Lower lobe of right lung (tissue), 2 donors: ENCODE measurements around the gene UPK3B. TPM values are rescaled to one million over a fixed set of nuclear protein-coding genes. Genes with fewer than 3 reads are reported as not detected.
"Not testable (repeated sequence)": the region's sequence is repeated elsewhere in the genome, so short reads cannot be mapped to it uniquely, and the experiment has no call there.

Experiments
- ATAC-seq, 2 donors: fragments of 200-7000 bp; cut with Tn5 transposase; one replicate each; pipeline ENCODE4 v1.9.1; 2020 to 2022; ENCODE audit warnings: mild to moderate bottlenecking in 2 of 2, moderate library complexity in 2 of 2
- DNase-seq: peaks from one replicate; pipeline ENCODE4 v3.0.0-alpha.2; 2020
- H3K27ac ChIP-seq: fragments of 200-600 bp; one replicate; pipeline ENCODE4 v1.8.0; 2022
- H3K27me3 ChIP-seq: fragments of 200-600 bp; one replicate; pipeline ENCODE4 v1.8.0; 2022; ENCODE audit warnings: low read depth
- H3K36me3 ChIP-seq: fragments of 200-600 bp; one replicate; pipeline ENCODE4 v1.8.0; 2022; ENCODE audit warnings: mild to moderate bottlenecking
- H3K4me1 ChIP-seq: fragments of 200-600 bp; one replicate; pipeline ENCODE4 v1.8.0; 2022
- H3K4me3 ChIP-seq: fragments of 200-600 bp; one replicate; pipeline ENCODE4 v1.8.0; 2022; ENCODE audit warnings: mild to moderate bottlenecking
- H3K9me3 ChIP-seq: fragments of 200-600 bp; one replicate; pipeline ENCODE4 v1.8.0; 2022
- intact Hi-C: fragments of 100-400 bp; cut with DNase I; formaldehyde crosslinking; loops from one replicate; pipeline ENCODE4 v1.11.0; 2022
- total RNA-seq: library from RNA; stranded (reverse); fragmentation: NEBNext Ultra II Directional; extraction: Animal tissue kit (Norgen Biotek cat#: 25700); gene quantifications from one replicate; pipeline ENCODE4 v1.2.1, GENCODE V29; 2021
- donor health status: DM: no; HTN: yes; CAD: no; lungs with severe emphysema.

The UPK3B gene
- total RNA-seq, 1 donor from 2014 or later: 16.6 TPM

- H3K36me3 ChIP-seq, ATAC-seq, H3K27ac ChIP-seq, H3K4me3 ChIP-seq, H3K9me3 ChIP-seq, H3K4me1 ChIP-seq, intact Hi-C loops, DNase-seq, H3K27me3 ChIP-seq: not testable (repeated sequence)
Observed at GRCh38 chr7:76561342-76561741, 51.0 kb downstream of the UPK3B start.

GRCh38 chr7:76565001-76565400 lies 54.6 kb downstream of the UPK3B start:
- H3K36me3 ChIP-seq, intact Hi-C loops, H3K27ac ChIP-seq, H3K9me3 ChIP-seq, ATAC-seq, H3K27me3 ChIP-seq, H3K4me1 ChIP-seq, DNase-seq, H3K4me3 ChIP-seq: not testable (repeated sequence)

Other genes with a start within 250 kb of the UPK3B start
- 609 TPM for gene HSPB1, start 207.9 kb upstream of the UPK3B start, total RNA-seq
- 97.1 TPM for gene YWHAG, start 151.6 kb upstream of the UPK3B start, total RNA-seq
- 1.7 TPM for gene SSC4D, start 100.9 kb upstream of the UPK3B start, total RNA-seq
- not detected for gene ZP3, start 85.6 kb upstream of the UPK3B start, total RNA-seq
- 36.5 TPM for gene DTX2, start 48.8 kb upstream of the UPK3B start, total RNA-seq
- gene SPDYE16, start 32.7 kb downstream of the UPK3B start, total RNA-seq: 0.18 TPM
- 10.8 TPM for gene POMZP3, start 116.7 kb downstream of the UPK3B start, total RNA-seq